Activated CD8-positive, alpha-beta memory T cell treated with anti-CD3 and anti-CD28 coated beads, Interleukin-2, amount 50 U/mL, for 48 hours (primary cell): ENCODE results near the gene TCEA2.
A peak's percentile ranks its signal among the peaks of the same experiment; 100 is the strongest.

Experiments
- DNase-seq: peaks from one replicate; pipeline ENCODE4 v3.0.0-alpha.2; 2020

Gene TCEA2

GRCh38 chr20:64067733-64068307 lies 4.8 kb downstream of the TCEA2 start:
- DNase-seq = no peak

DNA sequence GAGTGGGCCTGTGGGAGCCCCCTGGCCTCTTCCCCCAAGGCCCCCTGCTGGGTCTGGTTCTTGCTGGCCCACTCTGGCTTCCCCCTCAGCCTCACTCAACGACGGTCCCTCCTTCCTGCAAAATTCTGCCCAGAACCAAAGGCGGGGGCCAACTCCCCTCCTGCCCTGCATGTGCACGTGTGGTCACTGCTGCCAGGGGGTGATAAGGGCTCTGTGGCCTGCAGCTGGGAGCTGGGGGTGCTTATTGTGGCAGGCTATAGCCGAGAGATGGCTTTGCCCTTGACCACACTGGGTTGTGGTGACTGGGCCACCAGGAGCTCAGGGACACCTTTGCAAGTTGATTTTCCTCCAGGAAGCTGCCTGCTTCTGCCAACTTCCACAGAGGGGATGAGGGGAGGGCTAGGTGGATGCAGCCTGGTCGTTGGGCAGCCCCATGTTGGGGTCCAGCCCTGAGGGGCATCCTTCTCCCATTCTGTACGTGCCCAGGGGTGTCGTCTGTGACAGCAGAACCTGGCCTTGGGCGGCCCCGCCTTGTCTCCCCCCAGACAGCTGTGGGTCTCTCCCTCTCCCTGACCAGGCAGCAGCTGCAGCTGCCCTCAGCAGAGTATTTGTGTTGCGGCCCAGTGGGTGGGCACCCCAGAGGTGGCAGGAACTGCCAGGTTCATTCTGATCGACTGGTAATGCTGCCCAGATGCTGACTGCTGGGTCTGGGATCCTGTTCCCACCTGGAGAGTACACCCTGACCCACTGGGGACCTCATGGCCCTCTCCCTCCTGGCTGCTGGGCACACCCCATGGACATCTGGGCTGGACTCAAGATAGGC lies 5.6 kb downstream of the TCEA2 start:
- DNase-seq = no peak

- DNase-seq = no peak
Observed at GRCh38 chr20:64069209-64069613, 6.2 kb downstream of the TCEA2 start.

DNA sequence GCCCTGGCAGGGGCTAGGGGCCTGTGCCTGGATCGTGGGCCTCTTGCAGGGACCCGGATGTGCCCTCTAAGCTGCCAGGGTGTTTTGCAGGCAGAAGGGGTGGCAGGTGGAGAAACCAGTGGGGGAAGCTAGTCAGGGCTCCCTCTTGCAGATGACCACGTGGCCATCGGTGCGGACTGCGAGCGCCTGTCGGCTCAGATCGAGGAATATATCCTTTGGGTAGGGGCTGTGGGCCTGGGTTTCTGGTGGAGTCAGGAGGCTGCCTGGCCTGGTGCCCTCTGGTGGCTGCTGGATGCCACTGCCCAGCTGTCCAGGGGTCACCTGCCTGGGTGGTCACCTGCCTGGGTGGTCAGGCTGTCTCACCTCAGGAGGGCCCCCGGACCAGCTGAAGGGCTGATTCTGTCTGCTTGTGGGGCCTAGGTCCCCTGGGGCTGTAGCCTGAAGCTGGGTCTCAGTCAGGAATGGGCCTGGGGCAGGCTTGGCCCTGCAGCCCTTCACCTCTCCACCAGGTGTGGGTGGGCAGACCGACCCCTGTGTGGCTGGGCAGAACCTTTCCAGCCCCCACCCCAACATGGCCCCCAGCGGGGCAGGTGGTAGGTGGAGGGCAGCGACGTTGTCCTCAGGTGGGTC lies 6.7 kb downstream of the TCEA2 start:
- DNase-seq = no peak

DNA sequence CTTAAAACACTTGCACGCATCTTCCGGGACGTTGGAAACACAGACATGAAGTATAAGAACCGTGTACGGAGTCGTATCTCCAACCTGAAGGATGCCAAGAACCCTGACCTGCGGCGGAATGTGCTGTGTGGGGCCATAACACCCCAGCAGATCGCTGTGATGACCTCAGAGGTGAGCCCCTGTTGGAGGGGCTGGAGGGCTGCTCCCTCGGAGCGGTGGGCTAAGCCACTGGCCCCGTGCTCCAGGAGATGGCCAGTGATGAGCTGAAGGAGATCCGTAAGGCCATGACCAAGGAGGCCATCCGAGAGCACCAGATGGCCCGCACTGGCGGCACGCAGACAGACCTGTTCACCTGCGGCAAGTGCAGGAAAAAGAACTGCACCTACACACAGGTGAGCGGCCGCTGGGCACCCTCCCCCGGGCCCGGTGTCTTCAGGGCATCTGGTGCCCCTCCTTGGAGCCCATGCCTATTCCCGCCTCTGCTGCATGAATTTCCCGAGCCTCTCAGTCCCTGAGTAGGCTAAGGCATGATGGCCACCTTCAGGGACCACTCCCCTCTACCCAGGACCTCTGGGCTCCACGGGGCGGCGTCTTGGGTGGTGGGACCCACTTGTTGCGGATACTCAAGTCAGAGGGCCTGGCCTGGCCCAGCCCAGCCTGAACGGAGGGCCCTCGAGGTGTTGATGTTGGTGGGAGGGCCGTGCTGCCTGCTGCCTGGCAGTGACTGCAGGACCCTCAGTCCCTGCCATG lies 7.4 kb downstream of the TCEA2 start:
- no peak for DNase-seq

DNA sequence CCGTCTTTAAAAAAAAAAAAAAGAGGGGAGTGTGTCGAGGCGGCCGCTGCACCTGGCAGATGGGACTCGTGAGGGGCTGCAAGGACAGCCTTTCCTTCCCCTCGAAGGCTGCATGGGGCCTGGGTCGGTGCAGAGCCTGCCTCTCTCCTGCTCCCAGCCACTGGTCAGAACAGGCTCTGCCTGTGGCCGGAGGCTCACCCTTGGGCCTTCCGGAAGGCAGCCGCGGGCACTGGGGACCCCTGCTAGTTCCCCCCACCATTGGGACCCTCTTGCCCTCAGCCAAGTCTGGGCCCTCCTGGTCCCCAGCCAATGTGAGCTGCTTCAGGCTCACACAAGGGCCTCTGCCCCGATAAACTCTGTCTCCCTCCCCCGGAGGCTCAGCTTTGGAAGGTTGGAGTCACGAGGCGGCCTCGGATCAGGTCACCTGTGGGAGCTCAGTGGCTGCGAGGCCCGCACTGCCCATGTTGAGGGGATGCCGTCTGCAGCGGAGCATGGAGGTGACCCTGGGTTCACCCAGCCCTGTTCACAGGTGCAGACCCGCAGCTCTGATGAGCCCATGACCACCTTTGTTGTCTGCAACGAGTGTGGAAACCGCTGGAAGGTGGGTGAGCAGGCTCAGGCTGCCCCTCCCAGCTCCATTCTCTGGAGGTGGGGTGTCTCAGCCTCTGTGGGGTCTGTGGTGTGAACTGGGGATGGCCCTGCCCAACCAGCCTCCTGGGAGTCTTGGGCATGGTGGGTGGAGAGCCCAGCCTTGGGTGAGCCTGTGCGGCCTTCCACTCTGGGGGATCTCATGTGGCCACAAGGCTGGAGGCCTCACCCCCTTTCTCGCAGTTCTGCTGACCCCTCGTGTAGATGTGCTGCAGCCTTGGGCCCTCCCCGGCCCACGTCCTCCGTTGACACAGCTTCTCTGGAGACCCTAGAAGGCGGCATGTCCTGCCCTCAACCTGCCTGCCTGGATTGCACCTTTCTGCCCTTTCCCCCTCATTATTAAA lies 8.6 kb downstream of the TCEA2 start:
- no peak for DNase-seq

GRCh38 chr20:64072498-64073063 lies 9.6 kb downstream of the TCEA2 start:
- no peak for DNase-seq

DNA sequence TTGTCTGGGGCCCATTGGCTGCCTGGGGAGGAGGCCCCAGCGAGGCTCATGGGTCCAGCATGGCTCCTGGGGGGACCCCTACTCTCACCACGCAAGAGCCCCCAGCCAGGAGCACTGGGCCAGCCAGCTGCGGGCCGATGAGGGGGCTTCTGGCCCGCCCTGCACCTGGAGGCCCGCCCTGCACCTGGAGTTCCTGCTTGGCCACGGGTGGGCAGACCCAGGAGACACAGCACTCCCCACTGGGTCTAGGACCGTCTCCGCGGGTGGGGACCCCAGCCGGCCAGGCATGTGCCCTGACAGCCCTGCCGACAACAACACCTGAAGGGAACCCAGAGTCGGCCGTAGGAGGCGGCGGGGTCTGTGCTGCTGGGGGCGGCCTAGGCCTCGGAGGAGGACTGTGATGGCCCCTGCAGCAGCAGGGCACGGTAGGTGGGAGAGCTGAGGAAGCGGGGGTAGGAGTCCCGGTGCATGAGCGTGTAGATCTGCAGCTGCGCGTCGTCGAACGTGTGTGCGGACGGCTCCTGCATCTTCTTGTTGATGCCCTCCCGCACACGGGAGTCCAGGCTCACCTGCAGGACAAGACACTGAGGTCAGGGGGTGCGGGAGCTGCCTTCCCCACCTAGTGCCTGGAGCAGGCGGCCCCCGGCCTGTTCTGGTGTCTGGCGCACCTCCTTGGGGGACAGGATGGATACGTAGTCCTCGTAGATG lies 10.6 kb downstream of the TCEA2 start:
- no peak for DNase-seq

DNA sequence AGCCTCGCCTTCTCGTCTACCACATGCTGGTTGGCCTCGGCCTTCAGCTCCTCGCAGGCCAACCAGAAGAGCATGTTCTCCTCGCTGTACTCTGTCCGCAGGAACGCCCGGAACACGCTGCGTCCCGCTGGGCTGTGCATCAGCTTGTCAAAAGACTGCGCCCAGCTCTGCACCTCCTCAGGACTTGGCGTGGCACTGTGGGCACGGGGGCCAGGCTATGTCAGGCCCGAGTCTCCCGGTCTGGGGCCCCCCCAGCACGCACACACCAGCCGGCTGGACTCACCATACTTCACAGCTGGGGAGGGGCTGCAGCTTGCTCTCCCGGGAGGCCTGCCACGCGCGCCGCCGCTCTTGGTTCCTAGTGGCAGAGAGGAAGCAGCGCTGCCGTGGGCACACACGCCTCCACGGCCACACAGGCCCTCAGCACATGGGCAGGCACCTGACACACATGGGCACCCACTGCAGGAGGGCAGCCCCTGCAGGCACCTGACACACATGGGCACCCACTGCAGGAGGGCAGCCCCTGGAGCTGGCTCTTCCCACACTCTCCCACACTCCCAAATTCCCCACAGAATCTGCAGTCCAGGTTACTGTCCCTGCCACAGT lies 11.3 kb downstream of the TCEA2 start:
- no peak for DNase-seq

DNA sequence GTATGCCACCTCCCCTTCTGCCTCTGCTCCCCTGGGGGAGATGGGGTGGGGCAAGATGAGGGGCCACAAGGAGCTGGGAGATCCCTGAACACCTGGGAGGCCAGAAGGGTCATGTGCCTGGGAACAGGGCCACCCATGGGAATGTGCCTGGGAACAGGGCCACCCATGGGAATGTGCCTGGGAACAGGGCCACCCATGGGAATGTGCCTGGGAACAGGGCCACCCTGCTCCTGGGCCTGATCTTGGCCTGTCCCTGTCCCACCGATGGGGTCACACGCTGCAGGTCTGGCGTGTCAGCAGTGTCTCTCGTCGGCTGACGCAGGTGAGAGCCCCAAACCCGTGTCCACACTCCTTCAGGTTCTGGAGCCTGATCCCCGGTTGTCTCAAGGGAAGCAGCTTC lies 12.0 kb downstream of the TCEA2 start:
- DNase-seq = no peak

- no peak for DNase-seq
Observed at GRCh38 chr20:64075556-64075955, 12.6 kb downstream of the TCEA2 start.

DNA sequence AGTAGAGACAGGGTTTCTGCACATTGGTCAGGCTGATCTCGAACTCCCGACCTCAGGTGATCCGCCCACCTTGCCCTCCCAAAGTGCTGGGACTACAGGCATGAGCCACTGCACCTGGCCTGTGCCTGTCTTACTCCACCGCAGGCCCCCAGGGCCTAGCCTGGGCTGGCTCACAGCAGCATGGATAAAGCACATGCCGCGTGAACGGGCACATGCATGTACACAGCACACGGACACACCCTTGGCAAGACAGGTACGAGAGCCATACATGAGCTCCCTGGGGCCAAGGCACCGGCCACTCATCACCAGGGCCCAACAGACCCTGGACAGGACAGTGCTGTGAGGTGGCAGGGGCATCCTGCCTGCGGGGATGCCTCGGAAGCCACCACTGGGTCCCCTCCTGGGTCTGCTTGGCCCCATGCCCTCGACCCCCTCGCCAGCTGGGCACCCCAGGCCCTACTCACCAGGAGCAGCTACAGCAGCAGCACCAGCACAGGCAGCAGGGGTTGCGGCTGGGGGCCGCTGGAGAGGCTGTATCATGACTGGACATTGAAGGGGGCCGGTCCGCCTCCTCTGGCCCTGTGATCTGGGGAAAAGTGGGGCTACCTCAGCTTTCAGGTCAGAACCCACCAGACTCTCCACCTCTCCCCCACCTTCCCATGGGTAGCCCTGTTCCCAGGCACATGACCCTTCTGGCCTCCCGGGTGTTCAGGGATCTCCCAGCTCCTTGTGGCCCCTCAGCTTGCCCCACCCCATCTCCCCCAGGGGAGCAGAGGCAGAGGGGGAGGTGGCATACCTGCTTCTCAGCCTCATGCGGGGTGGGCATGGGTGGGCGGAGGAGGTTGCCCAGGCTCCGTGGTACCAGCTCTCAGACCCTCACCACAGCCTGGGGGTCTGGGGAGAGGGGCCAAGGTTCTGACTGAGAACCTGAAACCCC lies 13.3 kb downstream of the TCEA2 start:
- DNase-seq = no peak

DNA sequence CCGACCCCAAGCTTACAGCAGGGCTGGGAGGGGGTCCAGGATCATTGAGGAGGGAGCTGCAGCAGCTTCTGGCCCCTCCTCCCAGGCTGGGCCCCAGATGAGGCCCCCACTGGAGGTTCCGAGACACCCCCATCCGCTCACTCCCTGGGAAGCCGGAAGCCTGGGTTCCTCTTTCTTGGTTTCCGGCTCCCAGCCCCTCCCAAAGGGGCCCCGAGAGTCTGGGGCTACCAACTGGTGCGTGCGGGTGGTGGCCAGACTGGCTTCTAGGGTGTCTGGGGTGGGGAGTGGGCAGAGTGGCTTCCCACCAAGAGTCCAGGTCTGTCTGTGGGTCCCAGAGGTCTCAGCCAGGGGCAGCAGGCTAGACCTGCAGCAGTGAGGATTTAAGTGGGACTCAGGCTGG lies 14.1 kb downstream of the TCEA2 start:
- no peak for DNase-seq

GRCh38 chr20:64077541-64077875 lies 14.5 kb downstream of the TCEA2 start:
- no peak for DNase-seq

- no peak for DNase-seq
Observed at GRCh38 chr20:64077876-64078551, 15.0 kb downstream of the TCEA2 start.

DNA sequence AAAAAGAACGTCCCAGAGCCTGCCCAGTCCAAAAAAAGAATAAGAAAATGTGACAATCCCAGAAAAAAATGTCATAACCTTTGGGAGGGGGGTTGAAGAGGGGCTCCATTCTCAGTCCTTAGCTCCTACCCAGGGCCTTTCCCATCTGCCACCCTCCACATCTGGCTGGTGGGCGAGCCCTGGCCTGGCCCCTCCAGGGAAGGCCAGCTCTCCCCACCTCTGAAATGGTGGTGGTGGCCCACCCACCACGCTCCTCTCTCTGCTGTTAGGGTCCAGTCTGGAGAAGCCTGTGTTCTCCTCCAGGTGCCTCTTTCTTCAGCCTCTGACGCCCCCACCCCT lies 15.9 kb downstream of the TCEA2 start:
- DNase-seq = no peak

DNA sequence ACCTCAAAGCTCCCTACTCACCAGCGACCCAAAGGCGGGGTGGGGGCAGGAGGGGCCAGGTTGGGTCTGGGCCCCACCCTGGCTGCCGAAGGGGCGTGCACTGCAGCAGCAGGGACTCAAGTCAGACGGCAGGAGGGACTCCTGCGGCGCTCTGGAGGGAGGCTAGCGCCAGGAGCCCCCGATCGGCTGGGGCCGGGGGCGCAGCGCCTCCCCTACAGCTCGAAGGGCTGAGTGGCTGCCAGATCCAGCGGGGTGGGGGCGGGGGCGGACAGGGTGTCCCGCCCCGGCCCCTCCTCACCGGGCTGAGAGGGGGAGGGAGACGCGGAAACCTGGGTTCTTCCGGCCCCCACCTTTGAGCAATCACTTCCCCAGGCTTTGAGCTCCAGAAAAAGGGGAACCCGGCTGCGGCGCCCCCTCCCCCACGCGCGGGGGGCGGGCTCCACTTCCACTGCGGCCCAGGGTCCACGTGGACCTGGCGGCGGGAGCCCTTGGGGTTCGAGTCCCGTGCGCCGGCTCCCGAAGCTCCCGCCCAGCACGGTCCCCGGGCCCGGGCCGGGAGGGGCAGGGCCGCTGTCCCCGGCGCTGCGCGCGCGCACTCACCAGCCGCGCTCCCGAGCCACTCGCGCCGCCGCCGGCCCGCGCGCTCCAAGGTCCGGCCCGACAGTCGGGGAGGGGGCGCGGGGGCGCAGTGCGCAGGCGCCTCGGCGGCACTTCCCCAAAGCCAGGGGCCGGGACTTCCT lies 16.4 kb downstream of the TCEA2 start, which contains the start of gene RGS19:
TSS of gene RGS19 (minus strand) at position 246 of the 740 bp plus-strand sequence. CDS start 2,632 bp downstream, outside the sequence.
- peak; percentile 82 for DNase-seq
